Pancreas (tissue), 10 donors: ENCODE results near the gene CKAP2L. TPM values are rescaled to one million over a fixed set of nuclear protein-coding genes. Genes with fewer than 3 reads are reported as not detected.

Source experiments
- ATAC-seq, 4 donors: fragments of 200-7000 bp; cut with Tn5 transposase; one replicate each; pipeline versions ENCODE4 v1.8.0 to v1.9.1; 2020; ENCODE audit warnings: mild to moderate bottlenecking in 4 of 4, moderate library complexity in 4 of 4
- DNase-seq, 6 donors: peaks; one replicate each; pipeline ENCODE4 v3.0.0-alpha.2; 2020
- FAIRE-seq: peaks from 2 replicates; lab custom pipeline; 2012; peaks lifted over from hg19 to GRCh38; lab: Jason Lieb, UNC
- H3K27ac ChIP-seq, 4 donors: fragments of 200-600 bp; sonication (generic); 1 replicate in 3 of 4; 2 replicates in 1 of 4; pipeline versions ENCODE4 v1.5.0 to v1.8.0; 2020
- H3K27me3 ChIP-seq, 4 donors: fragments of 200-600 bp; one replicate each; pipeline ENCODE4 v1.8.0; 2021
- H3K36me3 ChIP-seq, 3 donors: fragments of 200-600 bp; sonication (generic) in 1 of 3; one replicate each; pipeline versions ENCODE4 v1.5.0 to v1.8.0; 2020 to 2021
- H3K4me1 ChIP-seq, 3 donors: fragments of 200-600 bp; one replicate each; pipeline ENCODE4 v1.8.0; 2021
- H3K4me3 ChIP-seq, 4 donors: fragments of 200-600 bp; sonication (generic) in 2 of 4; one replicate each; pipeline versions ENCODE4 v1.5.0 to v1.8.0; 2020 to 2021
- H3K9me3 ChIP-seq, 4 donors: fragments of 200-600 bp; one replicate each; pipeline ENCODE4 v1.8.0; 2021
- CTCF ChIP-seq, 4 donors: fragments of 200-600 bp; sonication (generic) in 3 of 4; IDR thresholded peaks; one replicate each; pipeline versions ENCODE4 v1.5.0 to v1.8.0; 2021; ENCODE audit warnings: antibody characterized with exemption in 4 of 4
- WGBS, 2 donors: extraction: QIAGEN DNeasy Blood & Tissue Kit; methylation state at CpG; one replicate each; pipeline ENCODE4 v1.1.7; 2013; 5-methylcytosine and 5-hydroxymethylcytosine counted together
- intact Hi-C, 3 donors: fragments of 100-400 bp; cut with DNase I; formaldehyde crosslinking; loops; one replicate each; pipeline versions ENCODE4 v1.11.1 to v1.14.2; 2022
- polyA plus RNA-seq, 2 donors: library from polyadenylated mRNA; stranded (reverse); fragments of 200-250 nt; gene quantifications; one replicate each; pipeline ENCODE4 v1.2.3, GENCODE V29; 2013
- total RNA-seq, 6 donors: library from RNA; stranded (reverse); fragmentation: NEBNext Ultra II Directional in 4 of 6; extraction: Animal tissue kit (Norgen Biotek cat#: 25700) in 4 of 6; gene quantifications; one replicate each; pipeline versions ENCODE4 v1.2.1 to v1.2.4, GENCODE V29; 2021 to 2023
- donor health status: healthy with polysubstance abuse.
- donor health status: DM: no; HTN: no; CAD: no; lungs with moderate emphysema.
- donor health status: DM: no; HTN: no; CAD: no.
- donor health status: control.
- donor health status: control.
- donor health status: Bipolar disorder and iron deficiency.
- donor health status: DM: yes; HTN: yes; CAD: no.
- donor health status: DM: no; HTN: no; CAD: no.
- donor health status: DM: no; HTN: no; CAD: no.
- donor health status: DM: yes; HTN: yes; CAD: no.

The CKAP2L gene
- total and polyA plus RNA-seq, 8 donors = 0.04 to 0.64 (median 0.12) TPM; not detected in 2

GRCh38 chr2:112706170-112706664, 58.2 kb downstream of the CKAP2L start:
- DNase-seq (peak in 1 of 6 donors; percentile 10), FAIRE-seq (no peak), ATAC-seq (no peak)
- 47 to 64% methylated on average over 5 of the region's 5 CpGs for WGBS, 2 donors
- no peaks in the 10 kb centered on the region for H3K4me1 ChIP-seq
- H3K27me3 ChIP-seq = no peaks in the 10 kb centered on the region
- H3K9me3 ChIP-seq = no peaks in the 10 kb centered on the region
- no peak overlapping the region for H3K27ac ChIP-seq
- no peak overlapping the region for H3K4me3 ChIP-seq
- TF ChIP-seq CTCF (IDR thresholded peaks at IDR 0.05) = no peak
- no peaks in the 10 kb centered on the region for H3K36me3 ChIP-seq
- intact Hi-C loops = no loop called here

GRCh38 chr2:112705575-112705974, 58.8 kb downstream of the CKAP2L start:
- no peaks in the 10 kb centered on the region for H3K9me3 ChIP-seq

GRCh38 chr2:112703684-112704083, 60.7 kb downstream of the CKAP2L start:
- DNase-seq (no peak), ATAC-seq (no peak), FAIRE-seq (no peak)
- H3K27ac ChIP-seq = no peak overlapping the region
- H3K9me3 ChIP-seq = no peaks in the 10 kb centered on the region
- intact Hi-C loops = no loop called here
- no peak overlapping the region for H3K4me3 ChIP-seq
- no peaks in the 10 kb centered on the region for H3K36me3 ChIP-seq
- WGBS, 2 donors = 44 to 60% methylated on average over 2 of the region's 2 CpGs
- H3K4me1 ChIP-seq = no peaks in the 10 kb centered on the region
- H3K27me3 ChIP-seq = no peaks in the 10 kb centered on the region
- TF ChIP-seq CTCF (IDR thresholded peaks at IDR 0.05) = no peak

More at GRCh38 chr2:112705575-112705974, 58.8 kb downstream of the CKAP2L start:
- no peak overlapping the region for H3K27ac ChIP-seq
- WGBS, 2 donors = 80 to 89% methylated on average over 4 of the region's 4 CpGs
- DNase-seq = no peak
- TF ChIP-seq CTCF (IDR thresholded peaks at IDR 0.05) = no peak
- intact Hi-C loops = no loop called here
- no peak for ATAC-seq
- H3K4me3 ChIP-seq = no peak overlapping the region
- no peak for FAIRE-seq
- no peaks in the 10 kb centered on the region for H3K27me3 ChIP-seq
- no peaks in the 10 kb centered on the region for H3K4me1 ChIP-seq
- no peaks in the 10 kb centered on the region for H3K36me3 ChIP-seq

GRCh38 chr2:112701052-112701451, 63.4 kb downstream of the CKAP2L start:
- intact Hi-C loops = no loop called here
- peak in 1 of 6 donors; percentile 14 for DNase-seq

More at GRCh38 chr2:112701052-112701451, 63.4 kb downstream of the CKAP2L start:
- Histone ChIP-seq H3K4me3 (no peak overlapping the region), H3K4me1 (no peaks in the 10 kb centered on the region), H3K27me3 (no peaks in the 10 kb centered on the region), H3K36me3 (no peaks in the 10 kb centered on the region), H3K27ac (peak overlapping the region in 1 of 4 donors; percentile 21), H3K9me3 (no peaks in the 10 kb centered on the region)
- TF ChIP-seq CTCF (IDR thresholded peaks at IDR 0.05) = no peak
- FAIRE-seq (no peak), ATAC-seq (peak in 2 of 4 donors; percentile 64 to 77)
- WGBS, 2 donors = 79 to 90% methylated on average over 8 of the region's 8 CpGs
